ENCODE results near the gene PGAP1. TPM values are rescaled to one million over a fixed set of nuclear protein-coding genes. Genes with fewer than 3 reads are reported as not detected.

Gene PGAP1
- total RNA-seq, 1 donor from 2014 or later = 22.8 TPM

DNA sequence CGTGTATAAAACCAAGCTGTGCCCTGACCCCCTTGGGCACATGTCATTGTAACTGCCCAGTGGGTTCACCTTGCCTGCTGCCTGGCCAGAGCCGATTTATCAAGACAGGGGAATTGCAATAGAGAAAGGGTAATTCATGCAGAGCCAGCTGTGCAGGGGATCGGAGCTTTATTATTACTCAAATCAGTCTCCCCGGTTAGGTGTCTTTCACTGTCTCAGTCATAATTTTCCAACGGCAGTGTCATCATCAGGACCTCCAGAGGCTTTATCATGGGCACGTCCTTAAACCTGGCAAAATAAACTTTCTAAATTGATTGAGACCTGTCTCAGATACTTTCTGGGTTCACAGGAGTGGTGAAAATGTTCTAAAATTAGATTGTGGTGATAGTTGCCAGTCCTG, 29.6 kb upstream of the PGAP1 start:
- no peaks in the 10 kb centered on the region for H4K20me1 ChIP-seq (ENCODE audit: insufficient read depth, low read length)
- H3K79me2 ChIP-seq (ENCODE audit: insufficient read depth, low read length) = no peaks in the 10 kb centered on the region
- no peak overlapping the region for H2AFZ ChIP-seq (ENCODE audit: low read depth, low read length)
- H3K4me3 Mint-ChIP-seq (ENCODE audit: unreplicated experiment) = no peak overlapping the region
- H3K9me3 ChIP-seq (ENCODE audit: insufficient read depth, low read depth, low read length) = no peaks in the 10 kb centered on the region
- H3K4me1 Mint-ChIP-seq (ENCODE audit: low read depth, unreplicated experiment) = no peaks in the 10 kb centered on the region
- FAIRE-seq (no peak), DNase-seq (ENCODE audit: low read depth) (no peak)
- no peak overlapping the region for H3K9ac ChIP-seq (ENCODE audit: low read length)
- H3K4me3 ChIP-seq (ENCODE audit: insufficient read depth, low read depth, low read length) = no peak overlapping the region
- H3K36me3 Mint-ChIP-seq (ENCODE audit: low read depth, unreplicated experiment) = no peaks in the 10 kb centered on the region
- H3K36me3 ChIP-seq (ENCODE audit: insufficient read depth, low read length) = no peaks in the 10 kb centered on the region
- H3K27ac ChIP-seq (ENCODE audit: low read depth, low read length) = no peak overlapping the region
- no peaks in the 10 kb centered on the region for H3K27me3 ChIP-seq (ENCODE audit: insufficient read depth, low read length)
- no peak overlapping the region for H3K4me2 ChIP-seq (ENCODE audit: low read length)
- no peaks in the 10 kb centered on the region for H3K9me3 Mint-ChIP-seq (ENCODE audit: unreplicated experiment)
- no peaks in the 10 kb centered on the region for H3K27me3 Mint-ChIP-seq (ENCODE audit: low read depth, unreplicated experiment)
- TF ChIP-seq, protein P1, sequence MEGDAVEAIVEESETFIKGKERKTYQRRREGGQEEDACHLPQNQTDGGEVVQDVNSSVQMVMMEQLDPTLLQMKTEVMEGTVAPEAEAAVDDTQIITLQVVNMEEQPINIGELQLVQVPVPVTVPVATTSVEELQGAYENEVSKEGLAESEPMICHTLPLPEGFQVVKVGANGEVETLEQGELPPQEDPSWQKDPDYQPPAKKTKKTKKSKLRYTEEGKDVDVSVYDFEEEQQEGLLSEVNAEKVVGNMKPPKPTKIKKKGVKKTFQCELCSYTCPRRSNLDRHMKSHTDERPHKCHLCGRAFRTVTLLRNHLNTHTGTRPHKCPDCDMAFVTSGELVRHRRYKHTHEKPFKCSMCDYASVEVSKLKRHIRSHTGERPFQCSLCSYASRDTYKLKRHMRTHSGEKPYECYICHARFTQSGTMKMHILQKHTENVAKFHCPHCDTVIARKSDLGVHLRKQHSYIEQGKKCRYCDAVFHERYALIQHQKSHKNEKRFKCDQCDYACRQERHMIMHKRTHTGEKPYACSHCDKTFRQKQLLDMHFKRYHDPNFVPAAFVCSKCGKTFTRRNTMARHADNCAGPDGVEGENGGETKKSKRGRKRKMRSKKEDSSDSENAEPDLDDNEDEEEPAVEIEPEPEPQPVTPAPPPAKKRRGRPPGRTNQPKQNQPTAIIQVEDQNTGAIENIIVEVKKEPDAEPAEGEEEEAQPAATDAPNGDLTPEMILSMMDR (IDR thresholded peaks at IDR 0.05; ENCODE audit: insufficient read depth, low read depth, low read length) = no peak
- TF ChIP-seq EZH2 (IDR thresholded peaks at IDR 0.05; ENCODE audit: insufficient read depth, low read length) = no peak
- no peaks in the 10 kb centered on the region for H3K4me1 ChIP-seq (ENCODE audit: insufficient read depth, low read length)
- H3K27ac Mint-ChIP-seq (ENCODE audit: unreplicated experiment) = no peak overlapping the region

DNA sequence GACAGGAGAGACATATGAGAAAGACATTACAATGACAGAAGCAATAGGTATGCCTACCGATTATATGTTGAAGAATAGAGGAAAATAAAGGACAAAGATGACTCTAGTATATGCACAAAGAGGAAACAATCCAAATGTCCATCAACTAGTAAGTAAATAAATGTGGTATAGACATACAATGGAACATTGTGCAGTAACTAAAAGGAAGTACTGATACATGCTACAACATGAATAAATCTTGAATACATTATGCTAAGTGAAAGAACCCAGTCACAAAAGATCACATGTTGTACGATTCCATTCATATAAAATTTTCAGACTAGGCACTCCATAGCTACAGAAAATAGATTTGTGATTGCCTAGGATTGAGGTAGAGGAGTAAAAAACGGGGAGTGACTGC, 28.5 kb upstream of the PGAP1 start:
- no peaks in the 10 kb centered on the region for H3K36me3 Mint-ChIP-seq (ENCODE audit: low read depth, unreplicated experiment)
- H2AFZ ChIP-seq (ENCODE audit: low read depth, low read length) = no peak overlapping the region
- H4K20me1 ChIP-seq (ENCODE audit: insufficient read depth, low read length) = no peaks in the 10 kb centered on the region
- H3K79me2 ChIP-seq (ENCODE audit: insufficient read depth, low read length) = no peaks in the 10 kb centered on the region
- no peaks in the 10 kb centered on the region for H3K9me3 ChIP-seq (ENCODE audit: insufficient read depth, low read depth, low read length)
- no peaks in the 10 kb centered on the region for H3K36me3 ChIP-seq (ENCODE audit: insufficient read depth, low read length)
- H3K4me3 Mint-ChIP-seq (ENCODE audit: unreplicated experiment) = no peak overlapping the region
- peak; percentile 13 for FAIRE-seq
- H3K9ac ChIP-seq (ENCODE audit: low read length) = no peak overlapping the region
- no peak for DNase-seq (ENCODE audit: low read depth)
- no peak overlapping the region for H3K4me2 ChIP-seq (ENCODE audit: low read length)
- TF ChIP-seq EZH2 (IDR thresholded peaks at IDR 0.05; ENCODE audit: insufficient read depth, low read length) = no peak
- TF ChIP-seq, protein P1 (IDR thresholded peaks at IDR 0.05; ENCODE audit: insufficient read depth, low read depth, low read length) = no peak
- H3K4me1 Mint-ChIP-seq (ENCODE audit: low read depth, unreplicated experiment) = no peaks in the 10 kb centered on the region
- H3K4me3 ChIP-seq (ENCODE audit: insufficient read depth, low read depth, low read length) = no peak overlapping the region
- H3K27me3 Mint-ChIP-seq (ENCODE audit: low read depth, unreplicated experiment) = no peaks in the 10 kb centered on the region
- no peaks in the 10 kb centered on the region for H3K4me1 ChIP-seq (ENCODE audit: insufficient read depth, low read length)
- H3K27me3 ChIP-seq (ENCODE audit: insufficient read depth, low read length) = no peaks in the 10 kb centered on the region
- H3K27ac ChIP-seq (ENCODE audit: low read depth, low read length) = no peak overlapping the region
- no peaks in the 10 kb centered on the region for H3K9me3 Mint-ChIP-seq (ENCODE audit: unreplicated experiment)
- no peak overlapping the region for H3K27ac Mint-ChIP-seq (ENCODE audit: unreplicated experiment)

DNA sequence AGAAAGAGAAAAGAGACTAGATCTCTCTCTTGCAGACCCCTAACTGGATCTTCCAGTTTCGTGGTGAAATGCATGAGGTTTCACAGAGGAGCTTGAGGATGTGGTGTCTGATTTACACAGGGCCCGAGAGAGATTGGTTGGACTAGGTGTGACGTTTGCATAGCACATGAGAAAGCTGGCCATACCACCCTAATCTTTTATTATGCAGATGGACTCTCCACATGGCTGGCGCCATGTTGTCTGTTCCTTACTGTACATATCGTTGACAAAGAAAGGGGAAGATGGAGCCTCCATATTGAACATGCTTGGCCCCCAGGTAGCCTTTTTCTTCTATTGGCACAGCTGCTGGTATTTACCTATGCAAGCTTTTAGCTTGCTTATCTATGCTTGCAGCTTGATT, 27.5 kb upstream of the PGAP1 start:
- H3K9me3 ChIP-seq (ENCODE audit: insufficient read depth, low read depth, low read length) = no peaks in the 10 kb centered on the region
- no peaks in the 10 kb centered on the region for H3K27me3 Mint-ChIP-seq (ENCODE audit: low read depth, unreplicated experiment)
- H3K4me1 Mint-ChIP-seq (ENCODE audit: low read depth, unreplicated experiment) = no peaks in the 10 kb centered on the region
- no peak overlapping the region for H3K9ac ChIP-seq (ENCODE audit: low read length)
- H3K27me3 ChIP-seq (ENCODE audit: insufficient read depth, low read length) = no peaks in the 10 kb centered on the region
- H3K9me3 Mint-ChIP-seq (ENCODE audit: unreplicated experiment) = no peaks in the 10 kb centered on the region
- FAIRE-seq = no peak
- no peak overlapping the region for H3K4me3 Mint-ChIP-seq (ENCODE audit: unreplicated experiment)
- no peaks in the 10 kb centered on the region for H3K79me2 ChIP-seq (ENCODE audit: insufficient read depth, low read length)
- DNase-seq (ENCODE audit: low read depth) = no peak
- no peaks in the 10 kb centered on the region for H4K20me1 ChIP-seq (ENCODE audit: insufficient read depth, low read length)
- H3K27ac ChIP-seq (ENCODE audit: low read depth, low read length) = no peak overlapping the region
- no peak overlapping the region for H3K4me3 ChIP-seq (ENCODE audit: insufficient read depth, low read depth, low read length)
- no peak overlapping the region for H3K27ac Mint-ChIP-seq (ENCODE audit: unreplicated experiment)
- H3K4me1 ChIP-seq (ENCODE audit: insufficient read depth, low read length) = no peaks in the 10 kb centered on the region
- H3K36me3 ChIP-seq (ENCODE audit: insufficient read depth, low read length) = no peaks in the 10 kb centered on the region
- no peak overlapping the region for H3K4me2 ChIP-seq (ENCODE audit: low read length)
- no peaks in the 10 kb centered on the region for H3K36me3 Mint-ChIP-seq (ENCODE audit: low read depth, unreplicated experiment)
- TF ChIP-seq, protein P1 (IDR thresholded peaks at IDR 0.05; ENCODE audit: insufficient read depth, low read depth, low read length) = no peak
- no peak for TF ChIP-seq EZH2 (IDR thresholded peaks at IDR 0.05; ENCODE audit: insufficient read depth, low read length)
- H2AFZ ChIP-seq (ENCODE audit: low read depth, low read length) = no peak overlapping the region
